Measurements from ENCODE around the gene PLA2G4D.

The PLA2G4D gene

DNA sequence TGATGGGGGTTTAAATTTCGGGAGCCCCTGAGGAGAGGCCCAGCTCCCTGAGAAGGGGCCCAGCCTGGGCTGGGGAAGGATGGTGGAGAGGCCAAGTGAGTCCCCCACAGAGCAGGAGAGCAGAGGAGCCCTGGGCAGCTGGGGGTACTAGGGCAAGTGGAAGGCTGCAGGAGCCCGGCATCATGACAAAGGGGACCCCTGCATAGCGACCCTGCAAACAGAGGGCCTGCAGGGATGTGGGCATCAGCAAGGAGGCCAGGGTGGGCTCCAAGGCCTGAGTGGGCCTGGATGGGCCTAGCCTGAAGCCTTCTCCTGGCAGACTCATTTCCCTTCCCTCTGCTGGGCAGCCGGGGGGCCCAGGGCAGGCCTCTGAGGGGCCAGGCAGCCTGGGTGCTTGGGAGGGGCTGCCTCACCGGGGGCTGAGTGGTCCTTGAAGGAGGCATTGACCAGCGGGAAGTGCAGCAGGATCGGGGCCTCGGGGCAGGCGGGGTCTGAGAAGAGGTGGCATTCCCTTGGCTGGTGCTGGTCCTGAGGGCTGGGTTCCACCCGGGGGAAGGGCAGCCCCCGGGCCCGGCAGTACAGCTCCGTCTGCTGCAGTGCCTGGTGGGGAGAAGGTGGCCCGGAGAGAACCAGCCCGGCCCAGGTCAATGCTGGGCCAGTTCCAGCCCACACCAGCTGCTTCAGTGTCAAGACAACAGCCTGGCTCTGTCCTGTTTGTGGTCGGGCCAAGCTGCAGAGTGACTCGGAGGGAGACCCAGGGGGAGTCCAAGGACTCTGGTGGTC is 24.7 kb downstream of the PLA2G4D start:
- DNase-seq, result no peak

DNA sequence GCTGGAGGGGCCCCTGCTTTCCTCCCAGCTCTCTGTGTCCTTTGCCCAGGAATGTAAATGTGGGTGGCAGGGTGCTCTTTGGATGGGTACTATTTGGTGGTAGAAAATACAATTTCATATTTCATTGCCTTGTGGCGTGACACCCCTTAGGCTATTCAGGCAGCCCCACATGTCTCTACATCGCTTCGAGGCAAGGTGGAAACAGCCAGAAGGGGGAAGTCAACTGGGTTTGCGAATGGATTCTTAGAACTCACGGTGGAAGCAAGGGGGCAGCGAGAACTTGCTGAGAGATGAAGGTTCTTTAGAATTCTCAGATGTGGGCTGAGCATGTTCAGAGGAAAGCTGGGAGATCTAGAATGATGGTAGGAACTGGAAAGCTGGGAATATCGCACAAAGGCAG is 25.3 kb downstream of the PLA2G4D start:
- no peak for DNase-seq

DNA sequence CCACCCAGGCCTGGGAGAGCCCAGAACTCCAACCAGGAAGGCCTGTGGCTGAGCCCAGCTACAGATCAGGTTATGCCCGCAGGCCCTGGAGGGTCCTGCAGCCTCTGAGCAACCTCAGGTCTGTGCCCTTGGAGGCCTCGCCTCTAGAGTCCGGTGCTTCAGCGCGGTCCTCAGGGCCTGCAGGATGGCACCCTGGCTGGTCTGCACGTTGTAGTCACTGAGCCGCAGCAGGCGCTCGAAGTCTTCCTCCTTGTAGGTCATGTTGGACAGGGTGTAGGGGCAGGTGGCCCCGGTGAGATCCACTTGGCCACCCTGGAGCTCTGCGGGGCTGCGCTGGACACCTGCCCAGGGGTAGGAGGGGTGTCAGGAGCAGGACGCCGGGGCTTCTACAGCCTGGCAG is 25.8 kb downstream of the PLA2G4D start:
- no peak for DNase-seq

DNA sequence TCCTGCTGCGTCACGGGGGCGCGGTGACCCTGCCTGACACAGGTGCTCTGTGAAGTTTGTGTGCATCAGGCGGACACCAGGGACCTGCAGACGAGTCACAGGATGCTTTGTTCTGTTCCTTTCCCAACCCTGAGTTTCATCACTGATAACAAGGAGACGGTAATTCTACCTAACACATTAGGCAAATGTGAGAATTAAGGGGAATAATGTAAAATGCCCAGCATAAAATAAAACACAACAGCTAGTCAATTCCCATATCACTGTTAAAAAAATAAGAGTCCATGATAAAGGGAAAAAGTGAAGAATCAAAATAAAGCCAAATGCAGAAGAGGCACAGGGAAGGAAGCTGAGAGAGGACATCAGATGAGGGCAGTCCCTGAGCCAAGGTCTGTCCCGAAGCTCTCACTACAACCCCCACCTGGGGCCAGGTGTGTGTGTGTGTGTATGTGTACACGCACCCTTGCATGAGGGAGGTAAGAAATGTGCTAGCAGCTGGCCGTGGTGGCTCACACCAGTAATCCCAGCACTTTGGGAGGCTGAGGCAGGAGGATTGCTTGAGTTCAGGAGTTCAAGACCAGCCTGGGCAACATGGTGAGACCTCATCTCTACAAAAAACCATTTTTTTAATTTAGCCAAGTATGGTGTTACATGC is 27.5 kb downstream of the PLA2G4D start:
- DNase-seq, result no peak

DNA sequence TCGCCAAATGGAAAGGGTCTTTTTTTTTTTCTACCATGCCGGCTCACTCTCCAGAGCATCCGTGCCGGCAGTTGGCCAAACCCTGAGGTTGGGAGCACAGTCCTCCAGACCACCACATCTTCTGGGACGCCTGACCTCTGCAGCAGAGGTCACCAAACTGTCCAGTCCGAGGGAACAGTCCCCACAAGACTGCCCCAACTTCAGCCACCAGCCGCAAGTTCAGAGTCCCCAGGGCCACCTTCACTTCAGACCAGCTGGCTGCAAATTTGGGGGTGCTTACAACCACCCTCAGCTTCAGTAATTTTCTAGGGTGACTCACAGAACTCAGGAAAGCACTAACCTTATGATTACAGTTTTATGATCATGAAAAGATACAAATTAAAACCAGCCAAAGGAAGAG is 28.9 kb downstream of the PLA2G4D start:
- no peak for DNase-seq

DNA sequence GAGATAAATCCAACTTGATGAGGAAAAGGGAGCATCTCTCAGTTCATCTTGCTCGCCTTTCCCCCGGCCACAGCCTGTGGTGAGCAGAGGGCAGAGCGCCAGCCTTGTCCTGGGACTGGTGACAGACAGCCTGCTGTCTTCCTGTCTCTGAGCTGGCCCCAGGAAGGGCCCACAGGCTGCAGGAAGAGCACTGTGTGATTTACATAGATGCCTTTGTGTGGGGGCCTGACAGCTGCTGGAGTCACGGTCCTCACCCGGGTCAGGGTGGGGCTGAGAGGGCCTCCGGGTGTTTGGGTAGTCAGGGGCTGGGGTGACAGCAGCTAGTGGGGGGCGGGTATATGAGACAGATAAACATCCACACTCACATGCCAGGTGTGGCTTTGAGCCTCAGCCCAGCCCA is 29.3 kb downstream of the PLA2G4D start:
- peak; percentile 75 for DNase-seq

DNA sequence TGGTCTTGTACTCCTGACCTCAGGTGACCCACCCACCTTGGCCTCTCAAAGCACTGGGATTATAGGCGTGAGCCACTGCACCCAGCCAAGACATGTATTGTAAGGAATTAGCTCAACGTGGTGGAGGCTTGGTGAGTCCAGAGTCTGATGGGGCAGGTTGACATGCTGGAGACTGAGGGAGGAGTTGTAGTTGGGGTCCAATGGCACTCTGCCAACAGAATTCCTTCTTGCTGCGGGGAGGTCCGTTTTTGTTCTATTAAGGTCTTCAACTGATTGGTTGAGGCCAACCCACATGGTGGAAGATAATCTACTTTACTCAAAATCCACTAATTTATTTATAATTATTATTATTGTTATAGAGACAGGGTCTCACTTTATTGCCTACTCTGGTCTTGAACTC is 30.1 kb downstream of the PLA2G4D start:
- no peak for DNase-seq

DNA sequence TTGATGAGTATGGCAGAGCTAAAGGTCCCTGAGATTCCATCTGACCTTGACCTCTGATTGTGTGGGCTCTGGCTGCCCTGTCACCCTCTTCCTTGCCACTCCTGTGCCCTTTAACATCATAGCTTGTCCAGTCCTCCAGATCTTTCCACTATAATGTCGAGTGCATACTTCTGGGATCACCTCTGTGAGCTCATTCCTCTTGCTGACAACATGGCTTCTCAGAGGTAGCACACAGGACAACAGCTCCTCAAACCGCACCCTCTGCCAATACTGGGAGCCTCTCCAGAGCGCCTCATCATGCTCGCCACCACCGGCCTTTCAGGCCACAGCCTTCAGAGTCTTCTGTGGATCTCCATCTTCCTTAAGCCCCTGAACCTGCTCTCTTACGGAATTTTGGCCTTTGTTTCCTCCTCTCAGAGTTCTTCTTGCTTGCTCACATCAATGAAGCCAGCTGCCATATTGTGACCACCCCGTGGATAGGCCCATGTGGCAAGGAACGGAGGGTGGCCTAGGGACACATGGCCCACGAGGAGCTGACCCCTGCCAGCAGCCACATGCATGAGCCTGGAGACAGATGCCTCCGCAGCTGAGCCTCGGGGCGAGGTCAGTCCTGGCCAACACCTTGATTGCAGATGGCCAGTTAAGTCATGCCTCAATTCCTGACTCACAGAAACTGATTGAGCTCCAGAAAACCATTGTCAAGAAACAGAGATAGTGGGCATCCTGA is 31.1 kb downstream of the PLA2G4D start:
- no peak for DNase-seq

DNA sequence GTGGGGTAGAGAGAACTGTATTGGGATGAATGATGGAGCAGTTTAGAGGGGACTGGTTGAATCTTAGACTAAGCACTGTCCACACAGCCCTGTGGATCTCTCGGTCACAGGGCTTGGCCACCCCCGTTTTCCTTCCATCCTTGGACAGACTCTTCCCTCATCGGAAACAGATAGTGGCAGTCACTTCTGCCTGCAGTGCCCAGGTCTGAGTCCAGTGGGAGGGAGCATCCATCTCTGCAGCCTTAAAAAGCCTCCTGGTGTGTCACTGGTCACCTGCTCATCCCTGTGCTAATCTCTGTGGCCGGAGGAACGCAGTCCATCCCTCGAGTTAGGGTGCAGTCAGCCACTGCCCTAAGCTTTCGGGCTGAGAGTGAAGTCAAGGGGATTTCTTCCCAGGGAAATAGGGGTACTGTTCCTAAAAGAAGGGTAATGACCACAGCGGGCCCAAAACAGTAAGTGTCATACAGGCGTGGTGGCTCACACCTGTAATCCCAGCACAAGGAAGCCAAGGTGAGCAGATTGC is 32.0 kb downstream of the PLA2G4D start:
- no peak for DNase-seq

DNA sequence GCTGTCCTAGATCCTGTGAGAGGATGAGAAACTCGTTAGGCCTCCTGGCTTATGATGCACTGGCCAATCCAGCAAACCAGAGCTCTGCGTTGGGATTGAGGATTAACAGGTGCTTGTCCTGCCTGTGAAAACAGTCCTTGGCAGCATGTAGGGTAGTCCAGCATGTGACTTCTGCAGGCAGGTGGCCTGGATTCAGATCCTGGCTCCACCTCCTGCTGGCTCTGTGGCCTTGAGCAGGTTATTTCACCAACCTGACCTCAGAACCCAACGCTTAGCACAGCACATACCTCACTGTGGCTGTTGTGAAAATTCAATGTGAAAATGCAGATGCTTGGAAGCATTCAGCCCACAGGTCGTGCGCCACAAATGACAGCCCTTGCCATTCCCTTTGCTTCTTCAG is 33.6 kb downstream of the PLA2G4D start:
- DNase-seq, result peak; percentile 78

DNA sequence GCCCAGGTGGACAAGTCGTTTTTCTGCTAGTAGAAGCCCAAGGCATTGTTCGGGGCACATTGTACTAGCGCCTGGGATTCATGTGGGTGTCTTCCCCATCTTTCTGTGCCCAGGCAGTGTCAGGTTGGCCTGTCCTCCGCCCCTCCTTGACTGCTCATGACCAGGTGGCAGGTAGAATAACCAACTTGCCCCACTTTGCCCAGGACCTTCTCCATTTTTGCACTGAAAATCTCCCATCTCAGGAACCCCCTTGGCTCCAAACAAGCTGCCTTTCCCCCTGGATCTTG is 33.9 kb downstream of the PLA2G4D start:
- DNase-seq, result no peak

DNA sequence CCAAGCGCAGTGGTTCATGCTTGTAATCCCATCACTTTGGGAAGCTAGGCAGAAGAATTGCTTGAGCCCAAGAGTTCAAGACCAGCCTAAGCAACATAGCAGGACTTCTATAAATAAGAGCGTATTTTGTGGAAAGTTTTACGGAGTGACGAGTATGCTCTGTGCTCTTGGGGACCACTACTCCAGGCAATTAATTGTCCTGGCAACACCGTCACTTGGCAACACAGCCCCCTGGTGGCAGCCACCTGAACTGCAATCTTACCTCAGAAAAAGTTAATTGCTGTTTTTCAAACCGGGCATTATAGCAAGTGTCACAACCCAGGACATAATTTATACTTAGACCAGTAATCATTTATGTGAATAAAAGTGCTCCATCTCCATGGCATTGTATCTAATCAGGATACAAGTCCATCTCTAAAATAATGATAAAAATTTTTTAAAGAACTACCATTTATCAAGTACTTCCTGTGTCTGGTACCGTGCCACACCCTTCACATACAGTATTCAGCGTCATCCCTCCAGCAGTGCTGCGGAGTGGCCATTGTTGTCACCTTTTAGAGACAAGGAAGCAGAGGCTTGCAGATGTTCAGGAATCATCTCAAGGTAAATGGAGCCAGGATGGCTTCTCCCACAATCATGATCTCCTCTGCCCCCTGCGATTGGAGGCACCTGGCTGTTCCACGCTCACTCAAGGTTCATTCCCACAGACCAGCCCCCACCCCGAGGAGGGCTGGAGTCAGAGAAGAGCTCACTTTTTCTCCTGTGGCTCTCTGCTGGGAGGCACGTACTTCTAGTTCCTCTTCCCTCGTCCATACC is 34.5 kb downstream of the PLA2G4D start:
- peak; percentile 66 for DNase-seq

DNA sequence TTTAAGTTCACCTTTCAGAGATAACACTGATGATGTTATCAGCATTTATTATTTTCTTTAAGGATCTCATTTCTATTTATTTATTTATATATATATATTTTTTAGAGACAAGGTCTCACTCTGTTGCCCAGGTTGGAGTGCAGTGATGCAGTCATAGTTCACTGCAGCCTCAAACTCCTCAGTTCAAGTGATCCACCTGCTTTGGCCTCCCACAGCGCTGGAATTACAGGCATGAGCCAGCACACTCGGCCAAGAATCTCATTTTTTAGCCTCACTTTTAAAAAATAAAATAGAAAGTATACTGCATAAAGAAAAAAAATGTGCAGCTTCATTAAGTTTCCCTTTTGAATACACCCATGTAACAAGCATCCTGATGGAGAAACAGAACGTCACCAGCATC is 35.6 kb downstream of the PLA2G4D start:
- DNase-seq, result no peak

DNA sequence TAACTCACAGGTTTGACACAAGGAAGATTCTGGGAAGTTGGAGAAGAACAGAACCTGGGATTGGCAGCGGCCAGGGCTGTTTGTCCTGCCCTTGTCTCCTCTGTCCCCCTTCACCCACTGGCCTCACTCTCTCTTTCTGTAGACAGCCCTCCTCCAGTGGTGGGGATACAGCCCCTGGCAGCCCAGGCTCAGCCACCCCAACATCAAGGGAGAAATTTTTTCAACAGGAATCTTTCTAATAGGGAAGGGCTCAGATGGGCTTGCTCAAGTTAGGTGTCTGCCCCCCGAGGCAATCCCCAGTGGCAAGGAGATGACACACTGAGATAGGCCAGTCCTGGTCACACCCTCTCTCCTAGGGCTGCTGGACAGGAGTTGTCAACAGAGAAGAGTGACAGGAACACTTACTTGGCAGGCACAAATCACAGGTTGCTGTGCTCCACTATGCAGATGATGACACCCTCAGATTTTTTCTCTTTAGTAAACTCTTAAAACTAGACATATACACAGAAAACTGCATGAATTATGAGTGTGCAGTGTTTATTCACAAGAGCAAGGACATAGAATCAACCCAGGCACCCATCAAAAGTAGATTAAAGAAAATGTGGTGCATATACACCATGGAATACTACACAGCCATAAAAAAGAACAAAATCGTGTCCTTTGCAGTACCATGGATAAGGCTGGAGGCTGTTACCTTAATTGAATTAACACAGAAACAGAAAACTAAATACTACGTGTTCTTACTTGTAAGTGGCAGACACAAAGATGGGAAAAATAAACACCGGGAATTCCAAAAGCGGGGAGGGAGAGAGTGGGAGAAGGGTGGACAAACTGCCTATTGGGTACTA is 36.3 kb downstream of the PLA2G4D start:
- no peak for DNase-seq

DNA sequence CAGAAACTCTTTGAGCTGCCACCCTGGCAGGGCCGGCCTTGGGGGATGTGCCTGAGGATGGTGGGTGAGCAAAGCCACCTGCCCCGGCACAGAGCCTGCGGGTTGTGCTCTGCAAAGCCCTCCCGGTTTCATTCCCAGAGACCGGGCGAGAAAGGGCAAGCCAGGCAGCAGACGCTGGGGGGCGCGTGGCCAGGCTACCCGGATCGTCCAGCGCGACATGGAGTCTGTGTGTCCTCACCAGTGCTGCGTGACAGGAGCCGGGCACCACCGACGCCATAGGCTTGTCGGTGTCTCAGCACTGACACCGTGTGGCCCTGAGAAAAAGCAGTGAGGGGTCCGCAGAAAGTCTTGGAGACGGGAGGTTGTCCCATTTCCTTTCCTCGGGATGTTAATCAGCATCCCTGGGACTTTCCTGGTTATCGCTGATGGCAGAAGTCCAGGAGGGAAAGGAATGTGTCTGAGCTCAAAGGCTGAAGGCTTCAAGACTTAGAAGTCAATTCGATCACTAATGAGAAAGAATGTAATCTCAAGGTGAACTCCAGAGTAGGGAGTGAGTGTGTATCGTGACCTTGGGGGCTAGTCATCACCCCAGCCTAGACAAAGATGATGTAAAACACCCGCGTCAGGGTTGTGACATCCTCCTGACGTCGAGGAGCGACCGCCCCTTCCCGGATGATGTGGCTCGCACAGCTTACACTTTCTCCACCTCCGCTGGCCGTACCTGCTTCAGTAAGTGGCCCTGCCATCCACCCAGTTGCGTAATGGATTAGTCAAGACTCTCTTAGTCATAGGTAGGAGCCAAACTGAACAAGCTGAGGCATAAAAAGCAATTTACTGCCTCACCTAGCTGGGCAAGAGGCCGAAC is 37.2 kb downstream of the PLA2G4D start:
- DNase-seq, result peak; percentile 67

DNA sequence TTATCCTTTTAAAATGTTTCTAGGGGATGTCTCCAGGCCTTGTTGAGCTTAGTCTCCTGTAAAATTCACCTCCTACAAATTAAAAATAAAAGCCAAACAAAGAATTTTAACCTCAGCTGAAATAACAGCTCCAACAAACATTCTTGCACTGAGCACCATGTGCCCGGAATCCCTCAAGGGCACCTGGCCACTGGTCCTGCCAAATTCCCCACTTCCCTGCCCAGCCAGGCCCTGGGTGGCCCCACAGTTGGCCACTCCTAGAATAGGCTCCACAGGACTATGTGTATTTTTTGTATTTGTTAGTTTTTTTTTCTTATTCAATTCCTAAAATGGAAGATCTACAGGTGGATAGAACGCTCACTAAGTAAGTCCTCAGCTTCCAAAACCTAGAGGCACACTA is 40.4 kb downstream of the PLA2G4D start:
- no peak for DNase-seq

DNA sequence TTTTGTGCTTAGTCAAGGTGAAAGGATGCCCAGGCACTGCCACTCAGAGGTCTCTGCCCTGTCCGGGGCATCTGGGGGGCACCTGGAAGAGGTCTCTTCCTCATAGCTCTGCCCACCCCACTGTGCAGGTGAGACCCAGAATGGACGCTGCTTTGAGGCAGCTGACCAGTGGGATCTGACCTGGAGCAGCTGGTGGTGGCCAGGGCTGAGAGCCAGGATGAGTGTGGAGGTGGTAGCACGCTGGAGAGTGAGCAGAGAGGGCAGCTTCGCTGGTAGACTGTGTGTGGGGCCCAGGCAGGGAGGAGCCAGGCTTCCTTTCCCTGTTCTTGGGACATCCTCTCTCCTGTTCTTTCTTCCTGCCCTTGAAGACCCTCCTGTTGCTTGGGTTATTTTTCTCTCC is 41.4 kb downstream of the PLA2G4D start:
- DNase-seq, result no peak

DNA sequence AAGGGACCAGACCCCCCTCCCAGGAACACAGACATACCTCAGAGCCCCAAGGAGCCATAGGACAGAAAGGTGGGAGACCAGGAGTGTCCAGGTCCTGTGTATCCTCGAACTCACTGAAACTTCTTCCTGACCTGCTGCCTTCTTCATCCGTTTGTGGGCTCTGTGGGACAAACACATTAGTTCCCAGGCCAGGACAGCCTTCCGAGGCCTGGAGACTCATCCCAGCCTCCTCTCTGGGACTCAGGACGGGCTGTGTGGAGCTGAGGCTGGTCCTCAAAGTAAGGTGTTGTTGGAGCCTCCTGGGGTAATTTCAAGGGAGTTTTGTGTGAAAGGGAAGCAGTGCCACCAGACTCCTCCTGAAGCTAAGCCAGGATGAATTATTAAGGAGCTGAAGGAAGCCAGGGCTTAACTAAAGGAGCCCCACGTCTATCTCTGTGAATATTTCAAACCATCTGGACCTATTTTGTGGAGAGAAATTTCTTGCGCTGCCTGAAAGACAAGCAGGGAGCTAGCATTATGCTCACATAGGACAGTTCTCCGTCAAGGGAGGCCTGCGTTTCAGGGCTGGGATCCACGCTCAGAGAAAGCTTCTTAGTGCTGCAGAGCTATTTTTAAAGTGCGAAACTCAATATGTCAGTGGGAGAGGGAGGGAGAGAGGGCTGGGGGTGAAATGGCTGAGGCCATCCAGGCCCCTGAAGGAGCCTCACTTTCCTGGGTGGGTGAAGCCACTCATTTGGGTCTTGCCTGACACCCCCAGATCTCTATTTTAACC is 43.7 kb downstream of the PLA2G4D start:
- no peak for DNase-seq

DNA sequence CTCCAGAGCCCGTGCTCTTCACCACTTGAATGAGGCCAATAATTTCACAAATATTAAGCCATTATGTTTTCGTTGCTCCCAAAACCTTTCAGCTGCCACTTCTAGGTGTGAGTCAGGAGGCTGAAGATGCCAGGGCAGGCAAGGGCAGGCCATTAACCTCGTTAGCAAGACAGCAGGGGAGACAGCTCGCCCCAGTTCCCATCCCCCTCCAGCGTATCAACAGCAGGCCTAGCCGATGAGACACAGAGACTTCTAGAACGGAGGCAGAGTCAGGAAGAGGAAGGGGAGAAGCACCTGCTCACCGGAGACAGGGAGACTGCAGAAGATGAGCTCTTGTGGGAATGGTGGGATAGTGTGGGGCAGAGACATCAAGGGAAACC is 45.6 kb downstream of the PLA2G4D start:
- DNase-seq, result no peak

DNA sequence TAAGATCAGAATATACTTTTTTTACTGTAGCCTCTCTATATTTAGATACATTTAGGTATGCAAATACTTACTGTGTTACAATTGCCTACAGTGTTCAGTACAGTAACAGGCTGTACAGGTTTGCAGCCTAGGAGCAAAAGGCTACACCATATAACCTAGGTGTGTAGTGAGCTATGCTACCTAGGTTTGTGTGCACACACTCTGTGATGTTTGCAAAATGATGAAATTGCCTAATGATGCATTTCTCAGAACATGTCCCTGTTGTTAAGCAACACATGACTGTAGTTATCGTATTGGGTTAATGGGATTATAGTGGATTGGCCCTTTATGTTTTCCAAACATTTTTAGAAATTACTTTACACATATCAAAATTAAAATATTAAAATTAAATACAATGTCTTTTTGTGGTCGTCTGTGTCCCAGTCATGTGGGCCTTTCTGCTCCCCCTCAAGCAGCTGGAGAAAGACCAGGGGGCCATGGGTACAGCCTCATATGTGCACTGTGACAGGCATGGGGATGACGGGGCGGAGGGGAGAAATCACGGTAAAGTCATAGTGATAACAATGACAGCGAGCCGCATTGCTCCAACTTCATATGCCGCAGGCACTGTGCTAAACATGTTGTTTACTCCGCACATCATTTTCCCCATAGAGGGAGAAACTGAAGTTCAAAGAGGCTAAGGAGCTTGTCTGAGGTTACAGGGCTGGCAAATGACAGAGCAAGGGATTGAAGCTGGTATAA is 46.1 kb downstream of the PLA2G4D start:
- DNase-seq, result no peak
